NCI-H748 (cell line): ENCODE results near the gene GOLGA5.
"Not testable (repeated sequence)": the region's sequence is repeated elsewhere in the genome, so short reads cannot be mapped to it uniquely, and the experiment has no call there.

Source experiments
- DNase-seq: peaks from one replicate; lab custom pipeline; 2025; ENCODE audit not compliant: unreplicated experiment; lab: John Stamatoyannopoulos, UW

Gene GOLGA5

DNA sequence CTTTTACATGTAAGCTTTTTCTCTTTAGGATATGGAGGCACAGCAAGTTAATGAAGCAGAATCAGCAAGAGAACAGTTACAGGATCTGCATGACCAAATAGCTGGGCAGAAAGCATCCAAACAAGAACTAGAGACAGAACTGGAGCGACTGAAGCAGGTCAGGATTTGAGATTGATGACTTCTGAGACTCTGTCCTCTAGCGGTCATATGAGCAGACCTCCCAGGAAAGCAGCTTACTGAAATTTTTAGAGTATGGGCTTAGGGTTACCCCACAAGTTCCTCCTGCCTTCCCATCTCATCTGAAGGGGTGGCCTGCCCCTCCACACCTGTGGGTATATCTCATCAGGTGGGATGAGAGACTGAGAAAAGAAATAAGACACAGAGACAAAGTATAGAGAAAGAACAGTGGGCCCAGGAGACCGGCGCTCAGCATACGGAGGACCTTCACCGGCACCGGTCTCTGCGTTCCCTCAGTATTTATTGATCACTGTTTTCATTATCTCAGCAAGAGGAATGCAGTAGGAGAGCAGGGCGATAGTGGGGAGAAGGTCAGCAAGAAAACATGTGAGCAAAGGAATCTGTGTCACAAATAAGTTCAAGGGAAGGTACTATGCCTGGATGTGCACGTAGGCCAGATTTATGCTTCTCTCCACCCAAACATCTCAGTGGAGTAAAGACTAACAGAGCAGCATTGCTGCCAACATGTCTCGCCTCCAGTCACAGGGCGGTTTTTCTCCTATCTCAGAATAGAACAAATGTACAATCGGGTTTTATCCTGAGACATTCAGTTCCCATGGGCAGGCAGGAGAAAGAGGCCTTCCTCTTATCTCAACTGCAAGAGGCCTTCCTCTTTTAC is 25.8 kb downstream of the GOLGA5 start:
- DNase-seq = not testable (repeated sequence)

GRCh38 chr14:92820536-92820840 is 26.4 kb downstream of the GOLGA5 start:
- not testable (repeated sequence) for DNase-seq

- DNase-seq = no peak
Measured at GRCh38 chr14:92830902-92831301, 36.8 kb downstream of the GOLGA5 start.

DNA sequence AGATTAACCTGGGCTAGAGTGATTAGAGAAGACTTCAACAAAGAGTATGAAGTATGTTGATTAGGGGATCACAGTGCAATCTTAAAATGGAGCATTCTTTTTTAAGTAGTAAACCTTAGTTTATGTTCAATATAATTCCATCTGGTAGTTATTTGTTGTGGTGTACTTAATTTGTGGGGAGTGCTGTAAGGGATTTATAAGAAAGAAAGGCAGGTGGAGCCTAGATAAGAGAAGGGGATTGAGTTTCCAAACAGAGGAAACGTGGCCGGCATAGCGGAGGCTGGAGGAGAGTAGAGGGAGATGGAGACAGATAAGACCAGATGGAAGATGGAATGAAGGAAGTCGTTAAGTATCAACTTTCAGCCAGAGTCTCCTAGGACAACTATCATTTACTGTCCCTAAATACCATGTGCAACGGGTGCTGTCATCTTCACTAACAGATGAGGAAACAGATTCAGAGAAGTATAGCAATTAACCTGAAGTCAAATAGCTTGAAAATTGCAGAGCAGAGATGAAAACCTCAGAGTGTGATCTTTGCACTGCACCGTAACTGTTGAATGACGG is 38.1 kb downstream of the GOLGA5 start:
- no peak for DNase-seq

- DNase-seq = no peak
Measured at GRCh38 chr14:92841930-92842329, 47.8 kb downstream of the GOLGA5 start.

DNA sequence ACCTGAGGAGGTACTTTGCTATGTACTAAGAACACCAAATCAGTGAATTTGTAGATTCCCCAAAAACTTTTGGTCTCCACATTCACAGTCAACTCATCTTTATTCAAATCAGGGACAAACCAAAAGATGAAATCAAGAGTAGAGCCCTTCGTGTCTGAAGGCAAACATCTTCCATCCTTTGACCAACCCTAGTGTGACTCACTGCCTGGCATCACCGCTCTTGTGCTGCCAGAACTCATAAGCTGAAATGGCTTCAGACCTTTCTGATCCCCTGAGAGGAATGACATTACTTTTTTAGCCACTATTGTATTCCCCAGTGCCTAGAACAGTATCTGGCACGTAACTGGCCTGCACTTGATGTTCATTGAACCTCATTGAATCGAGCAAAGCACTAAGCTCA is 50.1 kb downstream of the GOLGA5 start:
- DNase-seq = no peak

DNA sequence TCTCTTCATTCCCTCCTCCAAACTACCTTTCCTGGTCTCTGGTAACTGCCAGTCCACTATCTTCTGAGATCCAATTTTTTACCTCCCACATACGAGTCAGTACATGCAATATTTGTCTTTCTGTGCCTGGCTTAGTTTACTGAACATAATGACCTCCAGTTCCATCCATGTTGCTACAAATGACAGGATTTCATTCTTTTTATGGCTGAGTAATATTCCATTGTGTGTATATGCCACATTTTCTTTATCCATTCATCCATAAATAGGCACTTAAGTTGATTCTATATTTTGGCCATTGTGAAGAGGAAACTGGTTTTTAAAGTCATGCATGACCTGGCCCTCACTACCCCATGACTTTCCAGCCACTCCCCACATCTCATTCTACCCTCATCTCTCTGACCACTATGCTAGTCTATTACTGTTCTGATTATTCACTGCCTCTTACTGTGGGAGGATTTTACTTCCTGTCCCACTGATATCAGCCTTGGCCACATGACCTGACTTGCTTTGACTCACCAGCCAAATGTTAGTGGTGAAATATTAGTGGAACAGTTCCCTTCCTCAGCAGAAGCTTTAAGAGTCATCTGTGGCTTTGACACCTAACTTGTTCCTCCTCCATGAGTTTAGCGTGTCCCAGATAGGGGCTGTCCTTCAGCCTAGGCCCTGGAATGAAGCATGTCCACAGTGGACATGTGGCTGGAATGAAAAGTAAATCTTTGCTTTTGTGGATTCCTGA is 52.2 kb downstream of the GOLGA5 start:
- no peak for DNase-seq

- peak; percentile 79 for DNase-seq
Measured at GRCh38 chr14:92847278-92847677, 53.2 kb downstream of the GOLGA5 start.

- peak; percentile 79 for DNase-seq
Measured at GRCh38 chr14:92847749-92848148, 53.6 kb downstream of the GOLGA5 start.

- DNase-seq = peak; percentile 98
Measured at GRCh38 chr14:92848887-92849286, 54.8 kb downstream of the GOLGA5 start.

DNA sequence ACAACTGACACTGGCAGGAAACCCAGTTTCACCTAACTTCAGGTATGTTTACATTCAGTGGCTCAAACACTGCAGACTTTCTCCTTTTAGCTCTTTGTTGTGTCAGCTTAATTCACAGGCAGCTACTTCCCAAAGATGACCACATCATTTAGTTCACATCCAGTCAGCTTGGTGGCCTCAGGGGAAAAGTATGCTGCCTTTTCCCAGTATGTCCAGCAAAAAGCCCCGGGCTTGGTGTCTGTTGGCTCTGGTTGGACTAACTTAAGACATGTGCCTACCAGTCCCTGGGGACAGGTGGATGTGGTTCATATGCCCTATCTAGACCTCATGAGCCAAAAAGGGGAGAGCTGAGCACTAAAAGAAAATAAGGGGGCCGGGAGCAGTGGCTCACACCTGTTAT is 56.4 kb downstream of the GOLGA5 start:
- DNase-seq = no peak

- DNase-seq = not testable (repeated sequence)
Measured at GRCh38 chr14:92853136-92853535, 59.0 kb downstream of the GOLGA5 start.

- DNase-seq = no peak
Measured at GRCh38 chr14:92860049-92860840, 66.1 kb downstream of the GOLGA5 start.

- DNase-seq = peak; percentile 89
Measured at GRCh38 chr14:92861856-92862745, 68.0 kb downstream of the GOLGA5 start.

DNA sequence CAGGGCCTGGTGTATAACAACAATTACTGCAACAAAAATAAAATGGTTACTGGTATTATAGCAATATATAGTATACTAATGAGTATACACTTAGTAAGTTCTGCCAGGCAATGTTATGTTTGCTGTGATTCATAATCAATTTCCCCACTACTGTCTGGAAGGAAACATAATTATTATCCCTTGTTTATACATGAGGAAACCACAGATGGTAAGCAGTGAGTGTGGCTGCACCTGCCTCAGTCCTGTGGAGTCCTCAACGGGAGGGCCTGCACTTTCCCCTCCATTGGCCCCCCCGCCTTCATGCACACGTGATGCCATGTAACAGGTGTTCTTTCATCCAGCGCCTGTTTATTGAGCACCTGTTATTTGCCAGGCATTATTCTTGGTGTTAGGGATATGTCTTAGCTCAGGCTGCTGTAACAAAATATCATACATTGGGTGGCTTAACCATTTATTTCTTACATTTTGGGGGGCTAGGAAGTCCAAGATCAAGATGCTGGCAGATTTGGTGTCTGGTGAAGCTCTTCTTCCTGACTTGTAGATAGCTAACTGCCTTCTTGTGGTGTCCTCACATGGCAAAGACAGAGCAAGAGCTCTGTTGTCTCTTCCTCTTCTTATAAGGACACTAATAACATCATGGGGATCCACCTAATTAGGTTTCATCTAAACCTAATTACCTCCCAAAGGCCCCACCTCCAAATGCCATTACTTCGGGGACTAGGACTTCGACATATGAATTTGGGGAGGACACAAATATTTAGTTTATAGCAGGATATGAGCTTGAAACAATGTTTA is 69.4 kb downstream of the GOLGA5 start:
- peak; percentile 98 for DNase-seq

DNA sequence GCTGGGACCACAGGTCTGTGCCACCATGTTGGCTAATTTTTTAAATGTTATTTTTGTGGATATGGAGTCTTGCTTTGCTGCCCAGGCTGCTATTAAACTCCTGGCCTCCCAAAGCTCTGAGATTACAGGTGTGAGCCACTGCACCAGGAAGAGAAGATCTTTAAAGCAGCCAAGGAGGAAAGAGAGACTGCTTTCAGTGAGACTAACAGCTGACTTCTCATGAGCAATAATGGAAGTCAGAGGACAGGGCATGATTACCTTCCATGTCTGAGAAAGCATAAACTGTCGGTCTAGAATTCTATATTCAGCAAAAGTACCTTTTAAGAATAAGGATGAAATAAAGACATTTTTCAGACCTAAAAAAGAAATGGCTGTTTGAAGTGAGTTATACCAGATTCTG is 71.6 kb downstream of the GOLGA5 start:
- no peak for DNase-seq

DNA sequence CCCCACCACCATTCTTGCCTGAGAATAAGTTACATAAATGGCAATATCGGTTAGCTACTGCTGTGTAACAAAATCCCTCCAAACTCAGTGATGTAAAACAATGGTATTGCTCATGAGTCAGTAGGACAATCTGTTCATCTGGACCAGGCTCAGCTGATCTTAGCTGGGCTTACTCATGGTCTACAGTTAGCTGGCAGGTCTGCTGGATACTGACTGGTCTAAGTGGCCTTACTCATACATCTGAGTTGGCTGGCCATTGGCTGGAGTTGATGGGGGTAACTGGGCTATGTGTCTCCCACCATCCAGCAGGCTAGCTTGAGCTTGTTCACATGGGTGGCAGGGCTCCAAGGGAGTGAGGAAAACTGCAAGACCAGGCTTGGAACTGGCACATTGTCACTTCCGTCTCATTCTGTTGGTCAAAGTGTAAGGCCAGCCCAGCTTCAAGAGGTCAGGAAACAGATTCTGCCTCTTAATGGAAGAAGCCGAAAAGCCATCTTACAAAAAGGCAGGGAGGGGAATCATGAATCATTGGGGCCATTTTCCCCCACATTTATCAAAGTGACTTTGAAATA is 72.2 kb downstream of the GOLGA5 start:
- no peak for DNase-seq

DNA sequence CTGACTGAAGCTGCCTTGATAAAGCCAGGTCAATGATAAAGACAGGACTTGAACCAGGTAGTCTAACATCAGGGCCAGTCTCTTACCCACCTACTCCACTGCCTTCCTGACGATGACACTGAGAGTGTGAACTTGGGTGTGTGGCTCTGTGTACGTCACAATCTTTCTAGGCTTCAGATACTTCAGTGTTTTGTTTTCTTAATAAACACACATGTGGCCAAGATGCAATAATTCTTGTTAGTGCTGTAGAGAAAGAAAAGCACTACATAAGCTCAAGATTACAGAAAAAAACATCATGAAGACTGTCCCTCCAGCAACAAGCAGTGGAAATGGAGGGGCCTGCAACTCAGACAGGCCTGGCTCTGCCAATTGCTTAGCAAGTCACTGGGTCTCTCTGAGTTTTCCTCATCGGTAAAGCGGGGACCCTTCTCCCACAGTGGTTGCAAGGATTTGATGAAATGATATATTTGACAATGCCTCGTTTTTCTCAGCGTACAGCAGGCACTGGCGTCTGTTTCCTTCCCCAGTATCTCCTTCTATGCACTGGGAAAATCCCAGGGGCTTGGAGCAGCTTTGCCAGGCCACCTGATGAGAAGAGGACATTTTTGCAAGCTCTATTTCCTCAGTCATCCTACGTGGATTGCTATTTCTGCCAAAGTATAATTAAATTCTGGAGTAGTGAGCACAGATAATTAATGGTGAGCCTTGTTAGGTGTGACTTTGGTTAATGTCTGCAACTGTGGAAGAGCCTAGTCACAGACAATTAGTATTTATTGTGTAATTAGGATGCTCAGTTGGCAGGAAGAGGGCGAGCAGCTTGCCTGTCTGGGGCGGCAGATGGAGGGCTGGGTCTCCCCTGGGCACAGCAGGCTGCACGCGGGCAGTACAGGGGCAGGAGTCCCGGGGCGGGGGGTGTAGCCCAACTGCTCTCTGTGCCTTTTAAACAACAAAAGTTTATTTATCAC is 73.1 kb downstream of the GOLGA5 start:
- peak; percentile 91 for DNase-seq
